ES-I3 (cell line): ENCODE results near the gene PFKFB1.

ENCODE experiments used
- H3K36me3 ChIP-seq: 2 replicates; pipeline ENCODE4 v1.6.1; 2013; ENCODE audit warnings: mild to moderate bottlenecking, low read length, control low read depth, moderate library complexity; ENCODE audit not compliant: insufficient read depth
- H3K4me1 ChIP-seq: 2 replicates; pipeline ENCODE4 v1.6.1; 2013; ENCODE audit warnings: mild to moderate bottlenecking, control low read depth, low read length; ENCODE audit not compliant: insufficient read depth
- H3K9ac ChIP-seq: 2 replicates; pipeline ENCODE4 v1.6.1; 2013; ENCODE audit warnings: low read depth, mild to moderate bottlenecking, low read length, moderate library complexity
- H3K9me3 ChIP-seq: 2 replicates; pipeline ENCODE4 v1.6.1; 2013; ENCODE audit warnings: mild to moderate bottlenecking, low read length, moderate library complexity; ENCODE audit not compliant: control insufficient read depth, insufficient read depth

The PFKFB1 gene

GRCh38 chrX:54923376-54923775, 70.6 kb downstream of the PFKFB1 start:
- no peaks in the 10 kb centered on the region; the same call in 1 of the 2 replicates for H3K36me3 ChIP-seq
- H3K9ac ChIP-seq = no peak overlapping the region
- H3K9me3 ChIP-seq = no peaks in the 10 kb centered on the region
- no peaks in the 10 kb centered on the region for H3K4me1 ChIP-seq

- no peaks in the 10 kb centered on the region; the same call in 1 of the 2 replicates for H3K36me3 ChIP-seq
Measured at GRCh38 chrX:54922547-54922946, 71.4 kb downstream of the PFKFB1 start.

GRCh38 chrX:54921427-54922021, 72.5 kb downstream of the PFKFB1 start:
- no peaks in the 10 kb centered on the region for H3K9me3 ChIP-seq
- no peaks in the 10 kb centered on the region for H3K4me1 ChIP-seq
- H3K36me3 ChIP-seq = no peaks in the 10 kb centered on the region; the same call in 1 of the 2 replicates
- peak overlapping the region; percentile 78 for H3K9ac ChIP-seq

More at GRCh38 chrX:54922547-54922946, 71.4 kb downstream of the PFKFB1 start:
- H3K9ac ChIP-seq = no peak overlapping the region
- H3K4me1 ChIP-seq = no peaks in the 10 kb centered on the region
- no peaks in the 10 kb centered on the region for H3K9me3 ChIP-seq

GRCh38 chrX:54920610-54921426, 73.2 kb downstream of the PFKFB1 start, which contains the start of gene TRO:
TRO (plus strand) TSS chrX:54920824; CDS start chrX:54922247, 1,423 bp downstream.
- Histone ChIP-seq H3K36me3 (no peaks in the 10 kb centered on the region; the same call in 1 of the 2 replicates), H3K4me1 (no peaks in the 10 kb centered on the region), H3K9me3 (no peaks in the 10 kb centered on the region), H3K9ac (peak within 1 kb of the TSS; percentile 78)

GRCh38 chrX:54909941-54910340, 84.0 kb downstream of the PFKFB1 start:
- H3K36me3 ChIP-seq = no peaks in the 10 kb centered on the region
- no peaks in the 10 kb centered on the region for H3K9me3 ChIP-seq
- no peaks in the 10 kb centered on the region for H3K4me1 ChIP-seq
- H3K9ac ChIP-seq = no peak overlapping the region

GRCh38 chrX:54894159-54894558, 99.8 kb downstream of the PFKFB1 start:
- H3K9me3 ChIP-seq = no peaks in the 10 kb centered on the region
- H3K4me1 ChIP-seq = no peaks in the 10 kb centered on the region
- no peaks in the 10 kb centered on the region for H3K36me3 ChIP-seq
- no peak overlapping the region for H3K9ac ChIP-seq

- no peak overlapping the region for H3K9ac ChIP-seq
- H3K9me3 ChIP-seq = no peaks in the 10 kb centered on the region
- H3K4me1 ChIP-seq = no peaks in the 10 kb centered on the region
- no peaks in the 10 kb centered on the region for H3K36me3 ChIP-seq
Measured at GRCh38 chrX:54891573-54891972, 102.4 kb downstream of the PFKFB1 start.

GRCh38 chrX:54885740-54886139, 108.2 kb downstream of the PFKFB1 start:
- Histone ChIP-seq H3K36me3 (no peaks in the 10 kb centered on the region), H3K9me3 (0 out of 2 replicates have a peak, but pooled peaks cover 5% of the 10 kb centered on the region), H3K9ac (no peak overlapping the region)

More at GRCh38 chrX:54885740-54886139, 108.2 kb downstream of the PFKFB1 start:
- no peaks in the 10 kb centered on the region for H3K4me1 ChIP-seq
